ENCODE measurements around the gene PCP4L1. TPM values are rescaled to one million over a fixed set of nuclear protein-coding genes. Genes with fewer than 3 reads are reported as not detected.
"Not testable (repeated sequence)": the region's sequence is repeated elsewhere in the genome, so short reads cannot be mapped to it uniquely, and the experiment has no call there.

Gene PCP4L1
- total RNA-seq, 2 donors from 2014 or later, result 0.59 TPM; not detected in 1

- Histone ChIP-seq H3K4me3 (no peak overlapping the region), H3K36me3 (peaks cover 5% of the 10 kb centered on the region), H3K9me3 (no peaks in the 10 kb centered on the region), H3K27ac (no peak overlapping the region), H3K4me1 (peaks cover 0 to 8% of the 10 kb centered on the region in 2 donors), H3K27me3 (no peaks in the 10 kb centered on the region)
- TF ChIP-seq CTCF (IDR thresholded peaks at IDR 0.05), result no peak
- no peak for DNase-seq (ENCODE audit: low spot score)
These were observed 38.5 kb upstream of the PCP4L1 start for GRCh38 chr1:161220002-161220401.

GRCh38 chr1:161222175-161223019 is 36.1 kb upstream of the PCP4L1 start:
- H3K27ac ChIP-seq, result no peak overlapping the region
- DNase-seq (ENCODE audit: low spot score), result no peak
- H3K4me1 ChIP-seq, result peaks cover 0 to 20% of the 10 kb centered on the region in 2 donors
- no peaks in the 10 kb centered on the region for H3K9me3 ChIP-seq
- TF ChIP-seq CTCF (IDR thresholded peaks at IDR 0.05), result no peak
- no peaks in the 10 kb centered on the region for H3K36me3 ChIP-seq
- no peaks in the 10 kb centered on the region for H3K27me3 ChIP-seq
- no peak overlapping the region for H3K4me3 ChIP-seq

- no peaks in the 10 kb centered on the region for H3K27me3 ChIP-seq
- no peak for DNase-seq (ENCODE audit: low spot score)
- no peak overlapping the region for H3K27ac ChIP-seq
- H3K36me3 ChIP-seq, result peaks cover 11% of the 10 kb centered on the region
- peaks cover 0 to 27% of the 10 kb centered on the region in 2 donors for H3K4me1 ChIP-seq
- TF ChIP-seq CTCF (IDR thresholded peaks at IDR 0.05), result no peak
- no peaks in the 10 kb centered on the region for H3K9me3 ChIP-seq
- H3K4me3 ChIP-seq, result no peak overlapping the region
These were observed 34.5 kb upstream of the PCP4L1 start for GRCh38 chr1:161223805-161224694.

GRCh38 chr1:161224695-161225087 is 33.9 kb upstream of the PCP4L1 start:
- H3K27ac ChIP-seq, result peak overlapping the region in 1 of 2 donors; percentile 54
- peaks cover 0 to 27% of the 10 kb centered on the region in 2 donors for H3K4me1 ChIP-seq
- H3K4me3 ChIP-seq; H3K9me3 ChIP-seq; H3K27me3 ChIP-seq; DNase-seq (ENCODE audit: low spot score): not testable (repeated sequence)
- peaks cover 17% of the 10 kb centered on the region for H3K36me3 ChIP-seq

GRCh38 chr1:161225178-161225533 is 33.4 kb upstream of the PCP4L1 start:
- Histone ChIP-seq H3K27ac (peak overlapping the region; percentile 54 to 62), H3K9me3 (no peaks in the 10 kb centered on the region), H3K36me3 (peaks cover 22% of the 10 kb centered on the region), H3K4me3 (no peak overlapping the region), H3K27me3 (no peaks in the 10 kb centered on the region), H3K4me1 (peaks cover 0 to 27% of the 10 kb centered on the region in 2 donors)
- no peak for DNase-seq (ENCODE audit: low spot score)
- no peak for TF ChIP-seq CTCF (IDR thresholded peaks at IDR 0.05)
